CD4-positive, alpha-beta T cell treated with Interleukin-12 subunit alpha and Interleukin-12 subunit beta, for 1 hour (primary cell): ENCODE results near the gene TLR3.
A peak's percentile ranks its signal among the peaks of the same experiment; 100 is the strongest.

Source experiments
- DNase-seq: peaks from one replicate; pipeline ENCODE4 v3.0.0-alpha.2; 2020

Gene TLR3

GRCh38 chr4:186107947-186108346, 39.0 kb downstream of the TLR3 start:
- DNase-seq: no peak

- no peak for DNase-seq
Measured at GRCh38 chr4:186108391-186108790, 39.4 kb downstream of the TLR3 start.

- DNase-seq: no peak
Measured at GRCh38 chr4:186109245-186109644, 40.3 kb downstream of the TLR3 start.

GRCh38 chr4:186116697-186117096, 47.7 kb downstream of the TLR3 start:
- DNase-seq: no peak

GRCh38 chr4:186118582-186118981, 49.6 kb downstream of the TLR3 start:
- DNase-seq: no peak

GRCh38 chr4:186121057-186121456, 52.1 kb downstream of the TLR3 start:
- DNase-seq: no peak

- DNase-seq: no peak
Measured at GRCh38 chr4:186128842-186129241, 59.9 kb downstream of the TLR3 start.

- no peak for DNase-seq
Measured at GRCh38 chr4:186131935-186132334, 63.0 kb downstream of the TLR3 start.

GRCh38 chr4:186132577-186133242, 63.8 kb downstream of the TLR3 start:
- DNase-seq: no peak

- DNase-seq: no peak
Measured at GRCh38 chr4:186134257-186134656, 65.3 kb downstream of the TLR3 start.

- no peak for DNase-seq
Measured at GRCh38 chr4:186134861-186135260, 65.9 kb downstream of the TLR3 start.

GRCh38 chr4:186137196-186137794, 68.3 kb downstream of the TLR3 start:
- peak; percentile 16 for DNase-seq
